Prostate gland (tissue), 2 donors: ENCODE measurements around the gene ABLIM3.

ENCODE experiments used
- CTCF ChIP-seq, 4 experiments: fragments of 200-600 bp in 2 of 4; fragments of 450-650 bp in 2 of 4; sonication (generic) in 2 of 4; IDR thresholded peaks; 1 replicate in 3 of 4; 2 replicates in 1 of 4; pipeline ENCODE4 v1.5.1; 2016 to 2019; ENCODE audit warnings: antibody characterized with exemption in 4 of 4, mild to moderate bottlenecking in 2 of 4, moderate library complexity in 2 of 4
- POLR2A ChIP-seq: fragments of 450-650 bp; IDR thresholded peaks from one replicate; pipeline ENCODE4 v1.6.1; 2016; ENCODE audit warnings: antibody characterized with exemption, mild to moderate bottlenecking

DNA sequence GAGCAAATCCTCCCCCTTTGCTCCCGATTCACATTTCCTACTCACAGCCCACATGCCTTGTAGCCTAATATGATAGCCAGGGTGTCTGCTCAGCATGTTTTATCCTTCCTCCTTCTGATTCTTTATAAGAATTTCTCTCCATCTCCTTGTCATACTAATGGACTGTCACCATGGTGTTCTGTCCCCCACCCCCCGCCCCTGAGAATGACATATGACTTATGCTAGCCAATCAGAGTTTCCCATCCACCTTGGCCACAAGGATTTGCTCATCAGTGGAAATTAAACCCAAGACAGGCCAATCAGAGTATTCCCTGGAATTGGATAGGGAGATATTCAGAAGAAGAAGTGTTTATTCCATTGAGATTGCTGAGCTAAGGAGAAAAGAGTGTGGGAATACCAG, 16.0 kb downstream of the ABLIM3 start:
- TF ChIP-seq POLR2A = no peak
- no peak for TF ChIP-seq CTCF (IDR thresholded peaks at IDR 0.05)
